G401.6 (cell line): ENCODE data around the gene LYZL4.

Experiments
- FAIRE-seq: peaks from 2 replicates; lab custom pipeline; 2012; peaks lifted over from hg19 to GRCh38; lab: Jason Lieb, UNC

Gene LYZL4, protein sequence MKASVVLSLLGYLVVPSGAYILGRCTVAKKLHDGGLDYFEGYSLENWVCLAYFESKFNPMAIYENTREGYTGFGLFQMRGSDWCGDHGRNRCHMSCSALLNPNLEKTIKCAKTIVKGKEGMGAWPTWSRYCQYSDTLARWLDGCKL

GRCh38 chr3:42410370-42411131, at the start of gene LYZL4:
Gene LYZL4, minus strand, starts transcription at chr3:42410610. Its CDS starts 3,359 bp downstream, at chr3:42407251.
- no peak for FAIRE-seq

- FAIRE-seq = no peak
Observed at GRCh38 chr3:42459151-42459550, 48.7 kb upstream of the LYZL4 start.

GRCh38 chr3:42456211-42456610, 45.8 kb upstream of the LYZL4 start:
- no peak for FAIRE-seq

DNA sequence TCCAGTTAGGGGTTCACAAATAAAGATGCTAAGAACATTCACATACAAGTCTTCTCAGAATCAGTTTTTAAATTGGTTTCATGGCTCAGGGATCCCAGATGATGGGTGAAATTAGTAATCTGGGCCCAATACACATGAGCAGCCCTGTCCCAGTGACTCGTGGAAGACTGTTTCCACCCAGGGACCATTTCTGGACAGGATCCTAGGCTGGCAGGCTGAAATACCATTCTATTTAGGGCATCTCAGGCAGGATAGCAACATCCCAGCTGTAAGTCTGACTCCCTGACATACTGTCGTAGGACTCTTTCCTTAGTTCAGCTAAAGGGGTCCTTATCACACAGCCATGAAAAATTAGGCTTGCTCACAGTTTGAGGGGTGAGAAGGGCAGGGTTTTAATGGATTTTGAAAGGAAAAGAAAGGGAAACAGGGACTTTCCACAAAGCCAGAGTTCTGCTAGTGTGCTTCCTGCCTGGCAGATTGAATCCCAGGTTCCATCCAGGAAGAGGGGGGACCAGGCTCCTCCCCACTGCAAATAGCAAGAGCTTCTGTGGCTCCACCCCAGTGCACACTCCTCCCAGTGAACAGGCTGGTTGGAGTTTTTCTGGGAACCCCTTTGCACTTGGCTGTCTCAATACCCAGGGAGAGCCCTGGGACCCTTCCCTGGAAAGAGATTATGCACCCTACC, 41.3 kb upstream of the LYZL4 start:
- FAIRE-seq = no peak

DNA sequence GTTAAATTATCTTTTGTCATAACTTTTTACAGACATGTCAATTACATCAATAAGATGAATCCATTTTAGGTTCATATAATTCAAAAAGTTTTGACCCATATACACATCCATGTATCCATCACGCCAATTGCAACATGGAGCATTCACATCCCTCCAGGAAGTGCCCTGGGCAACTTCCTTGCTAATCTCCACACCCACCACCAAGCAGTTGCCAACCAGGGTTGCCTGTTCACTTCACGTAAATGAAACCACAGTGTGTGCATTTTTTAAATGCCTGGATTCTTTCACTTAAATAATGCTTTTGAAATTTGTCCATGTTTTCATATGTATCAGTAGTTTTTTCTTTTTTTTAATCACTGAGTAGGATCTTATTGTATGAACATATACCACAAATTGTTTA, 40.7 kb upstream of the LYZL4 start:
- no peak for FAIRE-seq

DNA sequence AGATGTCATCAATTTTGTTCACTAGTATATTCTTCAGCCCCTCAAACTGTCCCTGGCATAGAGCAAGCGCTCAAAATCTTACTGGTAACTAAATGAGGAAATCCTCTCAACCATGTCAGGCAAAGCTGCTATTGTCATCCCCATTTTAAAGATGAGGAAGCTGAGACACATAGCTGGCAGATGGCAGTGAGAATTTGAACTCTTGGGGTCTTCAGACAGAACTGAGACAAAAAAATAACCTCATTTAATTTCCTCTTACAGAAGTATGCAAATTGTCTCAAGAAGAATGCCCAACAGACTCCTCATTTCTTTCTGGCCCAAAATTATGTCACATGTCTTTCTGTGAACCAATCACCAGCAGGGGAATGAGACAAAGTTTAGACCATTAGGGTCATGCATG, 40.2 kb upstream of the LYZL4 start:
- FAIRE-seq = no peak

GRCh38 chr3:42447481-42447880, 37.1 kb upstream of the LYZL4 start:
- FAIRE-seq = no peak

- FAIRE-seq = no peak
Observed at GRCh38 chr3:42446111-42447050, 36.0 kb upstream of the LYZL4 start.

DNA sequence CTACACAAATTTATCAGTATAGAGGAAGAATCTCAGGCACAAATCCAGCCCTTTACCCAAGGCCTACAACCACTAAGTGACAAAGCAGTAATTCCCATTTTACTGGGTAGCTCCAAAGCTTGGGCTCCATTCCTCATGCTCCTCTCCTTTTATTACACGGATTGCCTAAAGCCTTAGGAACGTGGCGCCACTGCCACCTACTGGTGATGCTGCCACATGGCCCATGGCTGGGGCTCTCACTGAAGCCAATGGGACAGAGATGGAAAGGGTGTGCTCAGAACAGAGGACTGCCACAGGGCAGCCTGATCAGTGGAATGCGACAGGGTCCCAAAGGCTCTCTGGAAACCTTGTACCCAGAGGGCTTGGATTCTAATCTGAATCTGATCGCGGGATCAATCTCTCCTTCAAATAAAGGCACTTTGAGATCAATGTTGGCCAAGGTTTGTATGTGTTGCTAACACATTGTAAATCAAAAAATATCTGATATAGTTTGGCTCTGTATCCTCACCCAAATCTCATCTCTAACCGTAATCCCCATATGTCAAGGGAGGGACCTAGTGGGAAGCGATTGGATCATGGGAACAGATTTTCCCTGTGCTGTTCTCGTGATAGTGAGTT, 33.5 kb upstream of the LYZL4 start:
- FAIRE-seq = no peak

- FAIRE-seq = no peak
Observed at GRCh38 chr3:42443292-42443691, 32.9 kb upstream of the LYZL4 start.

DNA sequence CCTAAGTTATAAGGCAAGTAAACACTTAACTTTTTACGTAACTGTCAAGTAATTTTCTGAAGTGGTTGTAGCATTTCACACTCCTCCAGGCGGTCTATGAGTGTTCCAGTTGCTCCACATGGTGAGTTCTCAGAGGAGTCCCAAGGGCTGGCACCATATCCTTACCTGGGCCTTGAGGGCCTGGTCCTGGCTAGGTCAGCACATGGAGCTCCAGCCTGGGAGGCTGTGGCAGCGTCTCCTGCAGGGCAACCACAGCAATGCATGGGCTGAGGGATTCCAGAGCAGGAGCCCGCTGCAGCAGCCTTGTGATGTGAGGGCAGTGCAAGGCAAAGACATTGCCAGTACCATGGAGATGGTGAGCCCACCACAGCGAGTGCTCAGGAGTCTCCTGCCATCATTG, 32.2 kb upstream of the LYZL4 start:
- no peak for FAIRE-seq

DNA sequence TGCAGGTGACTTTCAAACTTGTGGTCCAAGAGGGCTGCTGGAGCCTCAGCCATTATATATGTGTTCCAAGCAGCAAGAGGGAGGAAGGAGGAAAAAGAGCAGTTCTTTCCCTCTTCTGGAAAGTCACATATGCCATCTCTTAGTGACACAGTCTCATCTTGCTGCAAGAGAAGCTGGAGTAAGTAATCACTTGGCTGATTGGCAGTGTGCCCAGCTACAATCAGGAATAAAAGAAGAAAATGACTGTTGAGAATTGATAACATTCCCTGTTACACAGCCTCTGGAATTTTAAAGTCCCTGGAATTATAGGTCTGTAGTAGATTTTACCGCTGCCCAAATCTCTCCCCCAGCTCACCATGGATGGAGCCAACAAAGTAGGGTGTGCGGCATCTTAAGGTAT, 31.4 kb upstream of the LYZL4 start:
- no peak for FAIRE-seq

- FAIRE-seq = no peak
Observed at GRCh38 chr3:42440924-42441323, 30.5 kb upstream of the LYZL4 start.

- no peak for FAIRE-seq
Observed at GRCh38 chr3:42439261-42440115, 29.1 kb upstream of the LYZL4 start.

- no peak for FAIRE-seq
Observed at GRCh38 chr3:42438758-42439157, 28.3 kb upstream of the LYZL4 start.

DNA sequence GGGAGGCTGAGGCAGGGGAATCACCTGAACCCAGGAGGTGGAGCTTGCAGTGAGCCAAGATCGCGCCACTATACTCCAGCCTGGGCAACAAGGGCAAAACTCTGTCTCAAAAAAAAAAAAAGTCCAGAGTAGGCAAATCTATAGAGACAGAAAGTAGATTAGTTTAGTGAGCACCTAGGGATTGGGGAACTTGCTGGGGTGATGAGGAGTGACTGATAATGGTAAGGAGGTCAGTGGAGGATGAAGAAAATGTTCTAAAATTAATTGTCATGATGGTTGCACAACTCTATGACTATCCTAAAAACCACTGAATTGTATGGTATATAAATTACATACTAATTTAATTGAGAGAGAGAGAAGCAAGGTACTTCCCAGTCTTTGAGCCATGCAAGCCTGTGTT, 27.8 kb upstream of the LYZL4 start:
- no peak for FAIRE-seq

- no peak for FAIRE-seq
Observed at GRCh38 chr3:42434777-42435380, 24.5 kb upstream of the LYZL4 start.

GRCh38 chr3:42432485-42432884, 22.1 kb upstream of the LYZL4 start:
- FAIRE-seq = no peak

GRCh38 chr3:42430781-42431532, 20.5 kb upstream of the LYZL4 start:
- no peak for FAIRE-seq

DNA sequence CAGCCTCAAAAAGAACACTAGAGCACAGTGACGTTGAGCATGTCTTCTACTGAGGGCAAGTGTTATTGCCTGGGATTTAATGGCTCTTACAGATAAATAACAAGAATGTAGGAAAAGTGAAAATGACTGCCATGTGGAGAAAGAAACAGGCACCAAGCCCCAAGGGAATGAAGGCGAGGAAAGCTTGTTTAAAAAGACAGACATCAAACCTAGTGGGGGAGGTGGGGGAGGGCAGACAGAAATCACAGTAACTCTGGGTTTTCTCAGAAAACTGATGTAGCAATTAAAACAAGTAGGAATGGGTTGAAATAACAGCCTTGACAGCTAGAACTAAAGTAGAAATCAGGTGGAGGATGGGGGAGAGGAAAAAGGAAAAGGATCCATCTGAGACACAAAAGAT, 18.4 kb upstream of the LYZL4 start:
- FAIRE-seq = no peak
